Posterior vena cava (tissue), 2 donors: ENCODE results near the gene BCAS1. TPM values are rescaled to one million over a fixed set of nuclear protein-coding genes. Genes with fewer than 3 reads are reported as not detected.

Source experiments
- DNase-seq: peaks from one replicate; pipeline ENCODE4 v3.0.0-alpha.2; 2020; ENCODE audit warnings: low spot score
- intact Hi-C, 2 donors: fragments of 100-400 bp; cut with DNase I; formaldehyde crosslinking; loops; one replicate each; pipeline versions ENCODE4 v1.14.1 to v1.14.2; 2022 to 2023
- total RNA-seq, 2 donors: library from RNA; stranded (reverse); fragmentation: NEBNext Ultra II Directional; extraction: Animal tissue kit (Norgen Biotek cat#: 25700); gene quantifications; one replicate each; pipeline ENCODE4 v1.2.1, GENCODE V29; 2021
- donor health status: DM: yes; HTN: yes; CAD: no.
- donor health status: DM: yes; HTN: yes; CAD: no.

BCAS1 gene
- total RNA-seq, 2 donors from 2014 or later = 0.86 to 1.8 TPM

GRCh38 chr20:53926428-53927028, 143.9 kb downstream of the BCAS1 start:
- intact Hi-C loops = no loop called here
- no peak for DNase-seq

DNA sequence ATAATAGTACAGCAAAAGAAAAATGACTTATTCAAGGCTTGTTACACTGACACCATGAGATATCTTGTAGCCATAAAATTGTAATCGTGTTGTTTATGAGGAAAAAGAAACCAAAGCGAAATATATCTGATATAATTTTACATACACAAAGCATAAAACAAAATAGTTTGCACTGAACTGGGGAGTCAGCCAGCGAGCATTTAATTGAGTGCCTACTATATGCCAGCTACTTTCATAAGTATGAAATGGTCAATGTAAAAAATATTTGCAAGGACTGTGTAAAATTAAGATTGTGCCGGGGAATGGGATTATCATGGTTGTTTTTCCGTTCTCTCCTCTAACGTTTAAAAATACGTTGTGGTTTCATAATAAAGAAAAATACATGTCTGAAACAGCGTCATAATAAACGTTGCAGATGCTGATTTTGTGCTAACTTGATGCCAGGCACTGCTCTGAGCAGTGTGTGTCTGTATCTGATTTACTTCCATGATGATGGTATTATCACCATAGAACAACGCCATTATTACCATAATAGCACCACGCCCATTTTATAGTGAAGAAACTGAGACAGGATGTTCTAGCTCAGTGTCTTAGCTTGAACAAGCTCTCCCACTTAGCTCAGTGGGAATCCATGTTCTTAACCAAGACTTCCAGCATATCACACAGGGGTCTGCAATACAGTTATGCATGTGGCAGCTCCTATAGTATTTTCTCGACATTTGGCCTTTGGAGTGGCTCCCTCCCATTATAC, 144.6 kb downstream of the BCAS1 start:
- intact Hi-C loops = no loop called here
- DNase-seq = no peak

- intact Hi-C loops = no loop called here
- DNase-seq = no peak
These were observed 146.6 kb downstream of the BCAS1 start for GRCh38 chr20:53923566-53924369.

DNA sequence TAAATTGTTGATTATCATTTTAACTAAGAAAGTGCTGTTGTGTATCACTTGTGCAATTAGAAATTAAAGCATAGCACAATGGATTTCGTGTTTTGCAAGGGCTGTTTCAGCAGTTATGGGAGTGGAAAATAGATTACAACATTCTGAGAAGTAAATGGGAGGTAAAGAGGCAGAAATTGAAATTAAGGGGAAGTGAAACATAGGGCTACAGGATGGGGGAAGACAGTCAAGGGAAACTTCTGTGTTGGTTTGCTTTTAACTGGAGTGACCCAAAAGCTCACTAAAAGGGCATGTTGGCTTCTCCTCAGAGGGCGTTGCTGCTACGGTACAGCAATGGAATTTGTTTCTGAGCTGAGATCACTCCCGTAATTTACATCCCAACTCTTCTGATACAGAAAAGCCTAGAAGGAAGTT, 147.5 kb downstream of the BCAS1 start:
- DNase-seq = no peak
- intact Hi-C loops = no loop called here

GRCh38 chr20:53921443-53921973, 148.9 kb downstream of the BCAS1 start:
- intact Hi-C loops = no loop called here
- no peak for DNase-seq

DNA sequence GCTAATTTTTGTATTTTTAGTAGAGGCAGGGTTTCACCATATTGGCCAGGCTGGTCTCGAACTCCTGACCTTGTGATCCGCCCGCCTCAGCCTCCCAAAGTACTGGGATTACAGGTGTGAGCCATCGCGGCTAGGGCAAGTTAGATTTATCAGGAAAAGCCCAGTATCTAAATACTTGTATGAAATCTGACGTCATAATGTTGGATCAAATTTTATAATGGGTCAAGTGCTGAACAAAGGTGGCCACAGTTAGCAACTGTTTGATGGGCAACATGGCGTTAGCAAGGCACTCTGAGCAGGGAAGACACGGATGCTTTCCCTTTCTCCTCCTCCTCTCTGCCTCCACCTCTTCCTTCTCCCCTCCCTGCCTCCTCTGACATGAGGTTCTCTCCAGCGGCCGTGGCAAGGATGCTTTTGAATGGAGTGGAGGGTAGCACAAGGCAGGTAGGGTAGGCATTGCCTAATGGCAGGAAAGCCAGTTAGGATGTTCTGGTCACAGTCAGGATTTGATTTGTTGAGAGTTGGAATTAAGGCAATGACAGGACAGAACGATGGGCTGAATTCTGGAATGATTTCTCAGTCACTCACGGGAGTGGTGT, 149.6 kb downstream of the BCAS1 start:
- no peak for DNase-seq
- intact Hi-C loops = no loop called here

DNA sequence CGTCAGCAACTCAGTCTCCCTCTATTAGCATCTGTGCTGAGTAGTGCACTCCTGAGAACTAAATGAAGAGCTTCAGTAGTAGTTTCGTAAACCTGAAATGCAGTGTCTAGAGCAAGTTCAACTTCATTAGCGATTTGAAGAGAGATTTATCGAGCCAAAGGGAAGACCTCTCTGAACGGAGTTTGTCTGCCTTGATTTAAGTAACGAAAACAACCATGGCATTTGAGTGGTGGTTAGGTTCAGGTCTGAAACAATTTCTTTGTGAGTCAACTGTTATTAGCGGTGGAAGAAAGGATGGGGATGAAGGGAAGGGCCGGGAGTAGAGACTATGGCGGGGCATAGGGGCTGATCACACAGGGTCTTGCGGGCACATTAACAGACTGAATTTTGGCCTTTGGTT, 150.5 kb downstream of the BCAS1 start:
- intact Hi-C loops = loop anchor here (5.0 to 10.0 kb wide), 2 partner anchors 225 to 343 kb away; no protein-coding TSS in a partner anchor
- no peak for DNase-seq

DNA sequence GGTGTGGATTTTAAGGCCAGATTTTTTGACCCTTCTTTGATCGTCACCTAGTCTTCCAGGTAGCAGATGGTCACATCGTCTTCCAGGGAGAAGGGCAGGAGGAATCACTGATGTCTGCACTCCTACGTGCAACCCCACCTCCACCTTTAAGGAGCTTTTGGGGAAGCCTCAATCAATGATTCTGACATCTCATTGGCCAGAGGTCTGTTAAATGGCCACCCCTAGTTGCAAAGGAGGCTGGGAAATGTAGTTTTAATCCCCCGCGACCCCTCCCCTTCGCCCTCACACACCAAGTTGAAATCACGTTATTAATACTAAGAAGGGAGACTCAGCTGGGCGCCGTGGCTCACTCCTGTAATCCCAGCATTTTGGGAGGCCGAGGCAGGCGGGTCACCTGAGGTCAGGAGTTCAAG, 151.4 kb downstream of the BCAS1 start:
- intact Hi-C loops = loop anchor here (5.0 to 10.0 kb wide), 2 partner anchors 224 to 342 kb away; no protein-coding TSS in a partner anchor
- DNase-seq = no peak

- no peak for DNase-seq
- intact Hi-C loops = loop anchor here (5.0 to 10.0 kb wide), 2 partner anchors 223 to 341 kb away; no protein-coding TSS in a partner anchor
These were observed 152.4 kb downstream of the BCAS1 start for GRCh38 chr20:53918020-53918311.

DNA sequence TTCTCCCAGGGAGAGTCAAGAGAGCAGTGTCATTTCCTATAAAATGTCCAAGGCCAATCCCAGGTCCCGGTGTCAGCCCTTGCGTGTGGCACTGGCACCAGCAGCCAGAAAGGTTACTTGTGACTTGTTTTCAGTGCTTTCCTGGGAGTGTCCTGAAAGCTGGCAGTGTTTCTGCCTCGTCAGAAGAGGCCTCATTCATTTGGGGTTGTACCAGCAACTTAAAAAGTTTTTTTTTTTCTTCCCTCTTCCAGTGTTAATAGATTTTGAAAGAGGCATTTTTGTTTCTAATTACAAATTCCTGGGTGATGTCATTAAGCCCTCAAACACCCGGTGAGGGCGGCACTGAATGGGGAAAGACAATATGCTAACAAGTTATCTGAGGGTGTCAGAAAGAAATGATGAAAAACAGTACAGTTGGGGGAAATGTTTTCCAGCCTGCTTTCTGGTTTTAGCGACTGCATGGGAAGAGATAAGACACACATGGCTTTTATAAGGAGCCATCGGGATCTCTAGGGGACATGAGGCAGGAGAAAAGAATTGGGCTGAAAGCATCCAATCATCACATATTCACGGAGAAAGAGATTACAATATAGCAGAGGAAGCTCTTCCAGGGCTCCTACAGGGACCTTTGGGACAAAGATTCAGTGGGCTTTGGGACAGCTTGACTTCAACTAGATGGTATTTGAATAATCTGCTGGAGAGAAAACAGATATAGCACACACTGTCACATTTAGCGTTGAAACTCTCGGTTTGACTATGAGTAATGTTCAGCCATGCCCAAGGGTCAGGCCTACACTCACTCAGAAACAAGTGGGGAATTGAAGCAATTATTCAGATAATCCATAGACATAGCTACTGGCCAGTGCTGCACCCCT, 153.0 kb downstream of the BCAS1 start:
- intact Hi-C loops = loop anchor here (5.0 to 10.0 kb wide), 2 partner anchors 223 to 340 kb away; no protein-coding TSS in a partner anchor
- peak; percentile 89 for DNase-seq

- intact Hi-C loops = loop anchor here (5.0 to 10.0 kb wide), 2 partner anchors 221 to 339 kb away; no protein-coding TSS in a partner anchor
These were observed 154.3 kb downstream of the BCAS1 start for GRCh38 chr20:53916173-53916512.

GRCh38 chr20:53915446-53916172, 154.8 kb downstream of the BCAS1 start:
- intact Hi-C loops = loop anchor here (2.0 to 10.0 kb wide), 3 partner anchors 221 to 338 kb away; no protein-coding TSS in a partner anchor
- DNase-seq = peak; percentile 98

More at GRCh38 chr20:53916173-53916512, 154.3 kb downstream of the BCAS1 start:
- no peak for DNase-seq

DNA sequence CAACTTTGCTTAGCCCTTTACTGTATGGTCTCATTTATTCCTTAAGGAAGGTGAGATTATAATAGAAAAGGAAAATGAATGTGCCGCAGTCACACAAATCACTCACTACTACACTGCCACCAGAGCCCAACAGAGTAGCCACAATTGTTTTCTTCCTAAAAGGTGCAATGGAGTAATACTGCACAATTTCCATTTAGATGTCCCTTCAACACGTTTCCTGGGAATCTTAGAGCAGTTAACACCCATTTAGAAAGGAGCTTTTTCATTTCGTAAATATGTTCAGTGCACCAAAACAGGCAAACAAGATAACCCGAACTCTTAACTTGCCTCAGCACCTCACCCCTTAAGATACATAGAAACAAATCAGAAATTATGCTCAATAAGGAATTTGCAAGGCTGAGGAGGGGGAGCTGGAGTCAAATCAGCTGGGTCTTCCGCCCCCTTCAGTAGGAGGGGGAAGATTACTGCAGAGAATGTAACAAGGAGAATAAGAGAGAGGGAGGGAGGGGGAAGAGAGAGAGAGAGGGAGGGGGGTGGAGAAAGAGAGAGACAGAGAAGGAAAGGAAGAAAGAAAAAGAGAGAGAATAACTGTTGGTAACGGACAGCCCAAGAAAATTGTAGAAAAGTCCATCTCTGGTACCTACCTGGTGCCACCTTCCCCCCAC, 155.5 kb downstream of the BCAS1 start:
- no peak for DNase-seq
- intact Hi-C loops = loop anchor here (2.0 to 10.0 kb wide), 3 partner anchors 220 to 338 kb away; no protein-coding TSS in a partner anchor

GRCh38 chr20:53914091-53914780, 156.2 kb downstream of the BCAS1 start:
- intact Hi-C loops = loop anchor here in 1 of 2 donors (2.0 to 10.0 kb wide), 2 partner anchors 219 to 333 kb away; no protein-coding TSS in a partner anchor
- DNase-seq = no peak

DNA sequence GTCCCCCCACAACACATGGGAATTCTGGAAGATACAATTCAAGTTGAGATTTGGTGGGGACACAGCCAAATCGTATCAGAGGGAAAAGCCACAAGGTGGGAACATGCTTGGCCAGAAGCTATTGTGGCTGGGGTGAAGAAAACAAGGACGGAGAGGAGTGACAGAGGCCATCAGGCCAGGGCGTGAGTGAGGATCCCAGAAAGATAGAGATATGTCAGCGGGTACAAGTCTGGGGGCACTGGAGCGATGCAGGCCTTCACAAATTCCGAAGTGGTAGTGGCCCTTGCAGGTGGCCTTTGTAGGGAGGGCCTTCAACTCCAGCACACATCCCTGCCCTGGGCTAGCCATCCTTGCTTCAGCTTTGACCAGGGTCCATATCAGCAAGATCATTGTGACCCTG, 159.1 kb downstream of the BCAS1 start:
- no peak for DNase-seq
- intact Hi-C loops = loop anchor here in 1 of 2 donors (10.0 kb wide), 1 partner anchor 216 kb away; no protein-coding TSS in a partner anchor

DNA sequence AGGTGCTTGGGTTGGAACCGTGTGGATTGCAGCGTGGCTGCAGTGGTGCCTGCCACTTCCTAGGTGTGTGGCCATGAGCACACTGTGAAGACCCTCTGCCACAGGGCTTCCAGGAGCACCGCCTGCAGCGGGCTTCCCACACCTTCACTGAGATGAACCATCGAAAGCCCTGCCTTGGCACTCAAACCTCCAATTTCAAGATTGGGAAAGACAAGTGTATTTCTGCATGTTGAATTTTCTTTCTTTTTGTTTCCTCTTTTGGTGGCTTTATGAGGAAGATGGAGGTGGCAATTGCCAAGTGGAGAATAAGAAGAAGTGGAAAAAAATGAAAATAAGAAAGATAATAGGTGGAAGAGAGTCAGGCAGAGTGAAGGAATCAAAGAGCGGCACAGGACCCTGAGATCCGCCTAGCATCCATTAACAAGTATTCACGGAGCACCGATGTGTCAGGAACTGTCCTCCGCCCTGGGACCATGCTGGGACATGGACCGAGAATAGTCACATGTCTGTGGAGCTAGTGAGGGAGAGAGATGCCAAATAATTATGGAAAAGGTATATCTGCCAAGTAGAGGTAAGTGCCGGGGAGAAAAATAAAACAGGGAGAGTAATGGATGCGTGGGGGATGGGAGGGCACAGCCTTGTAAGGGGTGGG, 159.9 kb downstream of the BCAS1 start:
- intact Hi-C loops = loop anchor here in 1 of 2 donors (10.0 kb wide), 1 partner anchor 216 kb away; no protein-coding TSS in a partner anchor

More for the DNA sequence above, 159.9 kb downstream of the BCAS1 start:
- no peak for DNase-seq
